ENCODE data around the gene DESI1.

DESI1 gene

DNA sequence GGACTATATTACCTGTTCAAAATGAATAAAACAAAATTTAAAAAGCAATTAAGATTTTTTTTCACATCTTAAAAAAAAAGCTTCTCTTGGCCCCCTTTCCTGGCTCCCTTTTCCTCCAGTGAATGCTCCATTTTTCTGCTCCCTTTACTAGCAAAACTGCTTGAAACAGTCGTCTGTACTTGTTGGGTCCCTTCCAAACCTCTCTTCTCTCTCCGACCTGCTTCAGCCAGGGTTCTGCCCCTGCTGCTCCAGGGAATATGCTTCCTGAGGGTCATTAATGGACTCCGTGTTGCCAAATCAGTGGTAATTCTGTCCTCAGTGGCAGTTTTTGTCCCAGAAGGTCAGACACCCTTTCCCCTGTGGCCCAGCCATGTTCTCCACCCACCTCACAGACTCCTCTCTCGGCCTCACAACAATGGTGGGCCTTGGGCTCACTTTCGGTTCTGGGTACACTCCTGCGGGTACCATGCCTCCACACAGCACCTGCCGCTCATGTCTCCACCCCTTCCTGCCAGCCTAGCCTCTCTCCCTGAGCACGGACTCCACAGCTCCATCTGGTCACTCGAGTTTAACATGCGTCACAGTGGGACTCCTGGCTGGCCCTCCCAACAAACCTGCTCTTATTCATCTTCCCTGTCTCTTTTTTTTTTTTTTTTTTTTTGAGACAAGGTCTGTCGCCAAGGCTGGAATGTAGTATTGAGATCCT, 68.8 kb downstream of the DESI1 start:
- no peaks in the 10 kb centered on the region for H3K27me3 ChIP-seq (ENCODE audit: insufficient read depth, low read length, poor library complexity, severe bottlenecking)
- H3K9me3 ChIP-seq (ENCODE audit: insufficient read depth, low read depth, low read length) = no peaks in the 10 kb centered on the region
- no peaks in the 10 kb centered on the region for H3F3A ChIP-seq (ENCODE audit: low read depth)
- no peaks in the 10 kb centered on the region for H3K36me3 ChIP-seq (ENCODE audit: insufficient read depth, low read length)
- TF ChIP-seq, protein P1, sequence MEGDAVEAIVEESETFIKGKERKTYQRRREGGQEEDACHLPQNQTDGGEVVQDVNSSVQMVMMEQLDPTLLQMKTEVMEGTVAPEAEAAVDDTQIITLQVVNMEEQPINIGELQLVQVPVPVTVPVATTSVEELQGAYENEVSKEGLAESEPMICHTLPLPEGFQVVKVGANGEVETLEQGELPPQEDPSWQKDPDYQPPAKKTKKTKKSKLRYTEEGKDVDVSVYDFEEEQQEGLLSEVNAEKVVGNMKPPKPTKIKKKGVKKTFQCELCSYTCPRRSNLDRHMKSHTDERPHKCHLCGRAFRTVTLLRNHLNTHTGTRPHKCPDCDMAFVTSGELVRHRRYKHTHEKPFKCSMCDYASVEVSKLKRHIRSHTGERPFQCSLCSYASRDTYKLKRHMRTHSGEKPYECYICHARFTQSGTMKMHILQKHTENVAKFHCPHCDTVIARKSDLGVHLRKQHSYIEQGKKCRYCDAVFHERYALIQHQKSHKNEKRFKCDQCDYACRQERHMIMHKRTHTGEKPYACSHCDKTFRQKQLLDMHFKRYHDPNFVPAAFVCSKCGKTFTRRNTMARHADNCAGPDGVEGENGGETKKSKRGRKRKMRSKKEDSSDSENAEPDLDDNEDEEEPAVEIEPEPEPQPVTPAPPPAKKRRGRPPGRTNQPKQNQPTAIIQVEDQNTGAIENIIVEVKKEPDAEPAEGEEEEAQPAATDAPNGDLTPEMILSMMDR (conservative IDR thresholded peaks at IDR 0.05; ENCODE audit: low read length) = no peak
- no peak for TF ChIP-seq EZH2phosphoT487 (IDR thresholded peaks at IDR 0.05; ENCODE audit: borderline replicate concordance)
- H3K4me3 ChIP-seq (ENCODE audit: low read length, poor library complexity, severe bottlenecking) = no peak overlapping the region
- H3K4me2 ChIP-seq (ENCODE audit: low read depth, low read length, poor library complexity, severe bottlenecking) = no peak overlapping the region
- no peaks in the 10 kb centered on the region for H4K20me1 ChIP-seq (ENCODE audit: insufficient read depth, low read length, poor library complexity, severe bottlenecking)
- H3K9ac ChIP-seq (ENCODE audit: low read depth, low read length, poor library complexity, severe bottlenecking) = no peak overlapping the region
- no peaks in the 10 kb centered on the region for H3K79me2 ChIP-seq (ENCODE audit: insufficient read depth, low read length)
- H3K4me1 ChIP-seq (ENCODE audit: insufficient read depth, low read length, poor library complexity, severe bottlenecking) = no peaks in the 10 kb centered on the region
- H2AFZ ChIP-seq (ENCODE audit: low read length) = no peak overlapping the region
- H3K9me2 ChIP-seq (replicated peaks; ENCODE audit: low read depth, low read length) = no peaks in the 10 kb centered on the region

DNA sequence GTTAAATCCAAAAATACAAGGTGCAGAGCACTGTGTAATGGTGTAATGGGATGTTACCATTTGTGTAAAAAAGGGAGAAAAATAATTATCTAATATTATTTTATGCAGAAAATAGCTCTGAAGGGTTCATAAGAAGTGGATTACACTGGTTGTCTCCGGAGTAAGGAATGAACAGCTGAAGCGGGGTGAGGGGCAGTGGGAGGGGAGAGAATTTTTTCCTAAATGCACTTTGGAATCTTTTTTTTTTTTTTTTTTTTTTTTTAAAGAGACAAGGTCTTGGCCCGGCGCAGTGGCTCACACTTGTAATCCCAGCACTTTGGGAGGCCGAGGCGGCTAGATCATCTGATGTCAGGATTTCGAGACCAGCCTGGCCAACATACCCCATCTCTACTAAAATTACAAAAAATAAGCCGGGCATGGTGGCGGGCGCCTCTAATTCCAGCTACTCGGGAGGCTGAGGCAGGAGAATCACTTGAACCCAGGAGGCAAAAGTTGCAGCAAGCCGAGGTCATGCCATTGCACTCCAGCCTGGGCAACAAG, 69.8 kb downstream of the DESI1 start:
- no peaks in the 10 kb centered on the region for H4K20me1 ChIP-seq (ENCODE audit: insufficient read depth, low read length, poor library complexity, severe bottlenecking)
- no peak overlapping the region for H3K4me3 ChIP-seq (ENCODE audit: low read length, poor library complexity, severe bottlenecking)
- H3F3A ChIP-seq (ENCODE audit: low read depth) = no peaks in the 10 kb centered on the region
- no peaks in the 10 kb centered on the region for H3K4me1 ChIP-seq (ENCODE audit: insufficient read depth, low read length, poor library complexity, severe bottlenecking)
- no peaks in the 10 kb centered on the region for H3K9me3 ChIP-seq (ENCODE audit: insufficient read depth, low read depth, low read length)
- no peak overlapping the region for H3K9ac ChIP-seq (ENCODE audit: low read depth, low read length, poor library complexity, severe bottlenecking)
- H3K36me3 ChIP-seq (ENCODE audit: insufficient read depth, low read length) = no peaks in the 10 kb centered on the region
- no peaks in the 10 kb centered on the region for H3K27me3 ChIP-seq (ENCODE audit: insufficient read depth, low read length, poor library complexity, severe bottlenecking)
- H3K79me2 ChIP-seq (ENCODE audit: insufficient read depth, low read length) = no peaks in the 10 kb centered on the region
- no peaks in the 10 kb centered on the region for H3K9me2 ChIP-seq (replicated peaks; ENCODE audit: low read depth, low read length)
- no peak overlapping the region for H2AFZ ChIP-seq (ENCODE audit: low read length)
- no peak overlapping the region for H3K4me2 ChIP-seq (ENCODE audit: low read depth, low read length, poor library complexity, severe bottlenecking)
- no peak for TF ChIP-seq EZH2phosphoT487 (IDR thresholded peaks at IDR 0.05; ENCODE audit: borderline replicate concordance)

DNA sequence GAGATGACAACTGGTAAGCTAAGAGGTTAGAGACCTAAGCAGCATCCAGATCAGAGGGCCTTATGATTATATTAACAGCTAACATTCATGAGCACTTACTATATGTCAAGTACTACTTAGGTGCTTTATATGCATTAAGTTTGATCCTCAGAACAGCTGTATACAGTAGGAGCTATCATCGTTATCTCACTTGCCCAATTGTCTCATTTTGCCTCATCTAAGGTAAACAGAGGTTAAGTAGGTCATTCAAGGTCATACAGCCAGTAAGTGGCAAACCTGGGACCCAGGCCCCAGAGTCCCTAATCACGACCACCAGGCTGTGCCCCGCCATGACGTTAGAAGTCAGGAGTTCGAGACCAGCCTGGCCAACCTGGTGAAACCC, 72.0 kb downstream of the DESI1 start:
- H3K27me3 ChIP-seq (ENCODE audit: insufficient read depth, low read length, poor library complexity, severe bottlenecking) = no peaks in the 10 kb centered on the region
- no peak overlapping the region for H3K4me3 ChIP-seq (ENCODE audit: low read length, poor library complexity, severe bottlenecking)
- no peak overlapping the region for H3K9ac ChIP-seq (ENCODE audit: low read depth, low read length, poor library complexity, severe bottlenecking)
- no peak for TF ChIP-seq EZH2phosphoT487 (IDR thresholded peaks at IDR 0.05; ENCODE audit: borderline replicate concordance)
- TF ChIP-seq, protein P1 (conservative IDR thresholded peaks at IDR 0.05; ENCODE audit: low read length) = no peak
- no peaks in the 10 kb centered on the region for H3F3A ChIP-seq (ENCODE audit: low read depth)
- peaks cover 5% of the 10 kb centered on the region for H3K4me1 ChIP-seq (ENCODE audit: insufficient read depth, low read length, poor library complexity, severe bottlenecking)
- H3K9me3 ChIP-seq (ENCODE audit: insufficient read depth, low read depth, low read length) = no peaks in the 10 kb centered on the region
- H3K79me2 ChIP-seq (ENCODE audit: insufficient read depth, low read length) = peaks cover 4% of the 10 kb centered on the region; the same call in 1 of the 2 replicates
- H2AFZ ChIP-seq (ENCODE audit: low read length) = no peak overlapping the region
- no peak overlapping the region for H3K4me2 ChIP-seq (ENCODE audit: low read depth, low read length, poor library complexity, severe bottlenecking)
- H4K20me1 ChIP-seq (ENCODE audit: insufficient read depth, low read length, poor library complexity, severe bottlenecking) = no peaks in the 10 kb centered on the region
- no peaks in the 10 kb centered on the region for H3K36me3 ChIP-seq (ENCODE audit: insufficient read depth, low read length)
- no peaks in the 10 kb centered on the region for H3K9me2 ChIP-seq (replicated peaks; ENCODE audit: low read depth, low read length)

Measured in Loucy (cell line).